HuH-7 (cell line): Measurements from ENCODE around the gene SMIM29.
A peak's percentile ranks its signal among the peaks of the same experiment; 100 is the strongest.
"Not testable (repeated sequence)": the region's sequence is repeated elsewhere in the genome, so short reads cannot be mapped to it uniquely, and the experiment has no call there.

Experiments
- DNase-seq: peaks from one replicate; pipeline ENCODE4 v3.0.0; 2011; ENCODE audit warnings: low spot score

Gene SMIM29

GRCh38 chr6:34267746-34268145 is 18.9 kb upstream of the SMIM29 start:
- no peak for DNase-seq

GRCh38 chr6:34263484-34263883 is 14.7 kb upstream of the SMIM29 start:
- DNase-seq: not testable (repeated sequence)

GRCh38 chr6:34260576-34261267 is 11.9 kb upstream of the SMIM29 start:
- no peak for DNase-seq

GRCh38 chr6:34259529-34260069 is 10.8 kb upstream of the SMIM29 start:
- no peak for DNase-seq

- not testable (repeated sequence) for DNase-seq
These were observed 3.6 kb upstream of the SMIM29 start for GRCh38 chr6:34252395-34252794.

- no peak for DNase-seq
These were observed 859 bp upstream of the SMIM29 start for GRCh38 chr6:34249469-34250261.

- DNase-seq: peak; percentile 26
These were observed 544 bp downstream of the SMIM29 start for GRCh38 chr6:34248198-34248726.

GRCh38 chr6:34247481-34248197 is 1.2 kb downstream of the SMIM29 start:
- DNase-seq: peak; percentile 3

- DNase-seq: peak; percentile 67
These were observed 2.0 kb downstream of the SMIM29 start for GRCh38 chr6:34246563-34247391.

- DNase-seq: peak; percentile 1
These were observed 2.6 kb downstream of the SMIM29 start for GRCh38 chr6:34246249-34246562.

- DNase-seq: not testable (repeated sequence)
These were observed 3.1 kb downstream of the SMIM29 start for GRCh38 chr6:34245761-34246140.

- not testable (repeated sequence) for DNase-seq
These were observed 3.6 kb downstream of the SMIM29 start for GRCh38 chr6:34245032-34245760.

GRCh38 chr6:34243901-34244884 is 4.6 kb downstream of the SMIM29 start:
- peak; percentile 19 for DNase-seq

- peak; percentile 2 for DNase-seq
These were observed 5.6 kb downstream of the SMIM29 start for GRCh38 chr6:34243131-34243771.

- DNase-seq: peak; percentile 1
These were observed 6.3 kb downstream of the SMIM29 start for GRCh38 chr6:34242252-34243130.

GRCh38 chr6:34241351-34242215 is 7.2 kb downstream of the SMIM29 start:
- DNase-seq: peak; percentile 0
